ENCODE data around the gene SIDT2. TPM values are rescaled to one million over a fixed set of nuclear protein-coding genes. Genes with fewer than 3 reads are reported as not detected.

Gene SIDT2
- total and polyA plus RNA-seq, 2 of the 8 experiments (the other 6 are each of a cell fraction or from before 2014, with no cell fraction given), result 18.5 to 21.1 TPM

DNA sequence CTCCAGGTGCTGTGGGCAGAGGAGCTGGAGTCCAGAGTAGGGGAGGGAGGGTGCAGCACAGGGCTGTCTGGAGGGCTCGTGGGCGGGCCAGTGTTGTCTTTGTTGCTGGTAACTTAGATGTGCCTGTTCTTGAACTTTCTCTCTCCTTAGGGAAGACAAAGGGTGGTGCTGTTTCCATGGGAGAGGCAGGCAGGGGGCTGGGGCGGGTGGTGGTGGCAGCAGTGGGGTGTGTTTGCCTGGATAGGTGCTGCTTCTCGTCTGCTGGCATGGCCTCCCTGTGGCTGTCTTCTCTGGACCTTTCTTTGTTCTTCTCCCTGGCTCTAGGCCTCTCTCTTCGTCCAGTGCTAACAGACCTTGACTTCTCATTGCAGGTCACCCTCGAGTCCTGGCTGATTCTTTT is 8.5 kb downstream of the SIDT2 start (continued):
- TF ChIP-seq EZH2 (IDR thresholded peaks at IDR 0.05; ENCODE audit: low read depth, low read length, severe bottlenecking) (no peak), RNF2 (IDR thresholded peaks at IDR 0.05; ENCODE audit: borderline replicate concordance, low read depth, low read length, missing control alignments, poor library complexity, severe bottlenecking) (no peak), POLR2A (IDR thresholded peaks at IDR 0.05; ENCODE audit: control extremely low read depth in 1 of 2, low read depth in 2 of 2, low read length in 2 of 2) (no peak), GABPA (IDR thresholded peaks at IDR 0.05; ENCODE audit: borderline replicate concordance, insufficient read depth, low read length) (no peak), TAF7 (optimal IDR thresholded peaks at IDR 0.05; ENCODE audit: borderline replicate concordance, low read depth, low read length) (no peak), SIN3A (conservative IDR thresholded peaks at IDR 0.05 in 1 of 2, IDR thresholded peaks at IDR 0.05 in 1 of 2; ENCODE audit: low read depth in 1 of 2, low read length in 2 of 2) (no peak), POLR2AphosphoS5 (IDR thresholded peaks at IDR 0.05; ENCODE audit: low read depth, low read length) (no peak), CBX8 (IDR thresholded peaks at IDR 0.05; ENCODE audit: borderline replicate concordance, low read depth, low read length) (no peak), ASH2L (IDR thresholded peaks at IDR 0.05; ENCODE audit: low read length) (no peak), SP2 (IDR thresholded peaks at IDR 0.05; ENCODE audit: low read length) (no peak)

Data from H1 (cell line).